ENCODE results near the gene ADCYAP1R1.
"Not testable (repeated sequence)": the region's sequence is repeated elsewhere in the genome, so short reads cannot be mapped to it uniquely, and the experiment has no call there.

Gene ADCYAP1R1

DNA sequence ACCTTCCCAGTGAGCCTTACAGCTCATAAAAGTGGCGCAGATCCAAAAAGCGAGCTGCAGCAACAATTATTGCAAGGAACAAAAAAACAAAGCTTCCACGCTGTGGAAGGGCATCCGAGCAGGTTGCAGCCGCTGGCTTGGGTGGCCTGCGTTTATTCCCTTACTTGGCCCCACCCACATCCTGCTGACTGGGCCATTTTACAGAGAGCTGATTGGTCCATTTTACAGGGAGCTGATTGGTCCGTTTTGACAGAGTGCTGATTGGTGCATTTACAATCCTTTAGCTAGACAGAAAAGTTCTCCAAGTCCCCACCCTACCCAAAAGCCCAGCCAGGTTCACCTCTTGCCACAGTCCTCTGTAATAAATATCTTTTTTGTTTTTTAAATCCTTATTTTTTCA is 85.1 kb downstream of the ADCYAP1R1 start:
- DNase-seq (ENCODE audit: low read depth) = no peak

GRCh38 chr7:31145339-31145738 is 93.2 kb downstream of the ADCYAP1R1 start:
- no peak for DNase-seq (ENCODE audit: low read depth)

DNA sequence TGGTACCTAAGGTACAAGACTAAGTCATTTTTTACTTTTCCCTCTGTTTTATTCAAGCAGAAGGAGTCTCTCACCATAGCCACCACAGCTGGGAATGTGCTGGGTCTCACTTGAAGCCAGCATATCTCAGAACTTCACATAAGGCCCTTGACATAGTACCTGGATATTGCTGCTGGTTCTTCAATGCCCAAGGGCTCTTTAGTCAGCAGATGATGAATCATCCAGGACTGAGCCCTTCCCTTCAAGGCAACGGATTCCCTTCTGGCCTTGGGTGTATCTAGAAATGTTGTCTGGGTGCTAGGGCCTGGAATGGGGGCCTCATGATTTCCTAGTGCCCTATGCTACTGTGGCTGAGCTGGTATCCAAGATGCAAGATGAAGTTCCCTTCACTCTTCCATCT is 93.9 kb downstream of the ADCYAP1R1 start:
- no peak for DNase-seq (ENCODE audit: low read depth)

- DNase-seq (ENCODE audit: low read depth) = no peak
Observed at GRCh38 chr7:31146538-31146937, 94.4 kb downstream of the ADCYAP1R1 start.

GRCh38 chr7:31151849-31152248 is 99.7 kb downstream of the ADCYAP1R1 start:
- DNase-seq (ENCODE audit: low read depth) = no peak

- not testable (repeated sequence) for DNase-seq (ENCODE audit: low read depth)
Observed at GRCh38 chr7:31153318-31153717, 101.2 kb downstream of the ADCYAP1R1 start.

DNA sequence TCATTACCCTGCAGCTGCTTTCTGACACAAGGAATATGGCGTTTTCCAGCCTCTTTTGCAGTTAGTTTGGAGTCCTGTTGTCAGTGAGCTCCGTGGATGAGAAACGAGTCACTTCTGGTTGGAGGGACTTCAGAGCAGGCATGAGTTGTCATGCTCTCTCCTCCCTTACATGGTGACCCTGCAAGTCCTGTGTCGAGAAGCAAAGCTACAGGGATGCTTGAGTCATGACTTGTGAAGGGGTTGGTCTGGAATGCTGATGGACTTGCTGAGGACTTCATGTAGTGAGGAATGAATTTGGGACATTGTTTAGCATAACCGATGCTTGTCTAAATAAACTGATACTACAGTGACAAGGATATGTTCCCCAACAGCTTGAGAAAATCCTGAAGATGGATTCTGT is 108.8 kb downstream of the ADCYAP1R1 start:
- DNase-seq (ENCODE audit: low read depth) = no peak
